MM.1S (cell line): Measurements from ENCODE around the gene CMIP.

Experiments
- EZH2 ChIP-seq: fragments of 300-600 bp; sonication (generic); optimal IDR thresholded peaks from 2 replicates; pipeline ENCODE3; 2017; ENCODE audit warnings: low read depth, mild to moderate bottlenecking, antibody characterized with exemption, low read length, mixed read lengths
- TF ChIP-seq, protein P1 (sequence below): fragments of 300-600 bp; sonication (generic); IDR thresholded peaks from 2 replicates; pipeline ENCODE4 v1.5.1; 2016; ENCODE audit warnings: antibody characterized with exemption, low read length, mixed read lengths

DNA sequence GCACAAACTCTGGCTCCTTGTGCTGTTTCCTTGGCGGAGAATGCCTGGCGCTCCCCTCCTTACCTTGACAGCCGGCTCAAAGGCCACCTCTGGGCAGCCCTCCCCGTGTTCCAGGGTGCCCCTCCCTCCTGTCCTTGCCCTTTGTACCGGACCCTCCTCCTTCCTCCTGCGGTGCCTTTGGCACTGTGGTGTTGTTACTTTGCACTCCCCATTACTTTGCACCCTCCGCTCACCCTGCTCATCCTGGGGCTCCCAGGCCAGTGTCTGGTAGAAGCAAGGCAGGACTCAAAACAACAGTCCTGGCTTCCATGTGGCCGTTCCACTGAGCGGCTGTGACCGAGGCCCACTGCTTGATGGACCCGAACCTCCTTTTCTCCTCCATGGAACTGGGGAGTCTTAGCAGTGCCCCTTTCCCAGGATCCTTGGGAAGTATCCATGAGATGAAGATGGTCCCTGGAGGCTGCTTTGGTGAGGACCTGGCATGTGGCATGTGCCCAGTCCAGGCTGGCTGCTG, 147.8 kb downstream of the CMIP start:
- TF ChIP-seq, protein P1, sequence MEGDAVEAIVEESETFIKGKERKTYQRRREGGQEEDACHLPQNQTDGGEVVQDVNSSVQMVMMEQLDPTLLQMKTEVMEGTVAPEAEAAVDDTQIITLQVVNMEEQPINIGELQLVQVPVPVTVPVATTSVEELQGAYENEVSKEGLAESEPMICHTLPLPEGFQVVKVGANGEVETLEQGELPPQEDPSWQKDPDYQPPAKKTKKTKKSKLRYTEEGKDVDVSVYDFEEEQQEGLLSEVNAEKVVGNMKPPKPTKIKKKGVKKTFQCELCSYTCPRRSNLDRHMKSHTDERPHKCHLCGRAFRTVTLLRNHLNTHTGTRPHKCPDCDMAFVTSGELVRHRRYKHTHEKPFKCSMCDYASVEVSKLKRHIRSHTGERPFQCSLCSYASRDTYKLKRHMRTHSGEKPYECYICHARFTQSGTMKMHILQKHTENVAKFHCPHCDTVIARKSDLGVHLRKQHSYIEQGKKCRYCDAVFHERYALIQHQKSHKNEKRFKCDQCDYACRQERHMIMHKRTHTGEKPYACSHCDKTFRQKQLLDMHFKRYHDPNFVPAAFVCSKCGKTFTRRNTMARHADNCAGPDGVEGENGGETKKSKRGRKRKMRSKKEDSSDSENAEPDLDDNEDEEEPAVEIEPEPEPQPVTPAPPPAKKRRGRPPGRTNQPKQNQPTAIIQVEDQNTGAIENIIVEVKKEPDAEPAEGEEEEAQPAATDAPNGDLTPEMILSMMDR: no peak
- TF ChIP-seq EZH2: no peak
